ENCODE results near the gene AXIN2.
A peak's percentile ranks its signal among the peaks of the same experiment; 100 is the strongest.
"Not testable (repeated sequence)": the region's sequence is repeated elsewhere in the genome, so short reads cannot be mapped to it uniquely, and the experiment has no call there.

Gene AXIN2

GRCh38 chr17:65533056-65533745 lies 28.2 kb downstream of the AXIN2 start:
- no peak overlapping the region for H3K4me3 ChIP-seq (ENCODE audit: low read length)
- no peaks in the 10 kb centered on the region for H3K27me3 ChIP-seq (ENCODE audit: insufficient read depth, low read length)
- H3K9ac ChIP-seq (ENCODE audit: low read depth, low read length), result no peak overlapping the region
- H3K9me3 ChIP-seq (ENCODE audit: insufficient read depth, low read depth, low read length), result no peaks in the 10 kb centered on the region
- peaks cover 23% of the 10 kb centered on the region for H3K4me1 ChIP-seq (ENCODE audit: insufficient read depth, low read length)
- 82% methylated on average over 13 of the region's 13 CpGs for WGBS
- no peak overlapping the region for H3K27ac ChIP-seq (ENCODE audit: low read depth, low read length)
- peaks cover 91% of the 10 kb centered on the region for H3K36me3 ChIP-seq (ENCODE audit: insufficient read depth, low read length)

GRCh38 chr17:65532101-65532890 lies 29.2 kb downstream of the AXIN2 start:
- Histone ChIP-seq H3K9ac (ENCODE audit: low read depth, low read length) (no peak overlapping the region), H3K4me1 (ENCODE audit: insufficient read depth, low read length) (peaks cover 23% of the 10 kb centered on the region), H3K36me3 (ENCODE audit: insufficient read depth, low read length) (peaks cover 85% of the 10 kb centered on the region), H3K27me3 (ENCODE audit: insufficient read depth, low read length) (no peaks in the 10 kb centered on the region), H3K9me3 (ENCODE audit: insufficient read depth, low read depth, low read length) (no peaks in the 10 kb centered on the region), H3K4me3 (ENCODE audit: low read length) (no peak overlapping the region), H3K27ac (ENCODE audit: low read depth, low read length) (peak overlapping the region; percentile 77; the same call in 1 of the 2 replicates)
- WGBS, result 83% methylated on average over 9 of the region's 9 CpGs

GRCh38 chr17:65531256-65532100 lies 30.0 kb downstream of the AXIN2 start:
- Histone ChIP-seq H3K9me3 (ENCODE audit: insufficient read depth, low read depth, low read length) (no peaks in the 10 kb centered on the region), H3K9ac (ENCODE audit: low read depth, low read length) (peak overlapping the region; percentile 49; the same call in 1 of the 2 replicates), H3K27me3 (ENCODE audit: insufficient read depth, low read length) (no peaks in the 10 kb centered on the region), H3K4me3 (ENCODE audit: low read length) (0 out of 2 replicates have a peak overlapping the region, but pooled peaks have one; percentile 2), H3K36me3 (ENCODE audit: insufficient read depth, low read length) (peaks cover 77% of the 10 kb centered on the region), H3K27ac (ENCODE audit: low read depth, low read length) (peak overlapping the region; percentile 77), H3K4me1 (ENCODE audit: insufficient read depth, low read length) (peaks cover 23% of the 10 kb centered on the region)
- 31% methylated on average over 15 of the region's 16 CpGs for WGBS

- H3K27ac ChIP-seq (ENCODE audit: low read depth, low read length), result peak overlapping the region; percentile 77
- peaks cover 69% of the 10 kb centered on the region for H3K36me3 ChIP-seq (ENCODE audit: insufficient read depth, low read length)
- H3K9ac ChIP-seq (ENCODE audit: low read depth, low read length), result peak overlapping the region; percentile 49; the same call in 1 of the 2 replicates
- no peaks in the 10 kb centered on the region for H3K9me3 ChIP-seq (ENCODE audit: insufficient read depth, low read depth, low read length)
- no peaks in the 10 kb centered on the region for H3K27me3 ChIP-seq (ENCODE audit: insufficient read depth, low read length)
- H3K4me1 ChIP-seq (ENCODE audit: insufficient read depth, low read length), result peaks cover 23% of the 10 kb centered on the region
- 76% methylated on average over 10 of the region's 10 CpGs for WGBS
- no peak overlapping the region for H3K4me3 ChIP-seq (ENCODE audit: low read length)
Measured at GRCh38 chr17:65530523-65531255, 30.8 kb downstream of the AXIN2 start.

- H3K9me3 ChIP-seq (ENCODE audit: insufficient read depth, low read depth, low read length), result no peaks in the 10 kb centered on the region
- no peak overlapping the region for H3K4me3 ChIP-seq (ENCODE audit: low read length)
- H3K36me3 ChIP-seq (ENCODE audit: insufficient read depth, low read length), result peaks cover 61% of the 10 kb centered on the region
- peak overlapping the region; percentile 27; the same call in 1 of the 2 replicates for H3K27ac ChIP-seq (ENCODE audit: low read depth, low read length)
- H3K9ac ChIP-seq (ENCODE audit: low read depth, low read length), result no peak overlapping the region
- H3K27me3 ChIP-seq (ENCODE audit: insufficient read depth, low read length), result no peaks in the 10 kb centered on the region
- 95% methylated on average over 17 of the region's 17 CpGs for WGBS
- peaks cover 23% of the 10 kb centered on the region for H3K4me1 ChIP-seq (ENCODE audit: insufficient read depth, low read length)
Measured at GRCh38 chr17:65529761-65530522, 31.5 kb downstream of the AXIN2 start.

GRCh38 chr17:65529040-65529633 lies 32.3 kb downstream of the AXIN2 start:
- Histone ChIP-seq H3K9me3 (ENCODE audit: insufficient read depth, low read depth, low read length) (no peaks in the 10 kb centered on the region), H3K9ac (ENCODE audit: low read depth, low read length) (no peak overlapping the region), H3K27me3 (ENCODE audit: insufficient read depth, low read length) (no peaks in the 10 kb centered on the region), H3K36me3 (ENCODE audit: insufficient read depth, low read length) (peaks cover 54% of the 10 kb centered on the region), H3K4me3 (ENCODE audit: low read length) (no peak overlapping the region), H3K4me1 (ENCODE audit: insufficient read depth, low read length) (peaks cover 23% of the 10 kb centered on the region), H3K27ac (ENCODE audit: low read depth, low read length) (no peak overlapping the region)
- 94% methylated on average over 7 of the region's 7 CpGs for WGBS

GRCh38 chr17:65527857-65528591 lies 33.4 kb downstream of the AXIN2 start:
- WGBS, result 93% methylated on average over 15 of the region's 16 CpGs
- Histone ChIP-seq H3K27me3 (ENCODE audit: insufficient read depth, low read length) (no peaks in the 10 kb centered on the region), H3K9me3 (ENCODE audit: insufficient read depth, low read depth, low read length) (no peaks in the 10 kb centered on the region), H3K27ac (ENCODE audit: low read depth, low read length) (no peak overlapping the region), H3K36me3 (ENCODE audit: insufficient read depth, low read length) (peaks cover 43% of the 10 kb centered on the region), H3K9ac (ENCODE audit: low read depth, low read length) (no peak overlapping the region), H3K4me1 (ENCODE audit: insufficient read depth, low read length) (peaks cover 27% of the 10 kb centered on the region), H3K4me3 (ENCODE audit: low read length) (no peak overlapping the region)

- Histone ChIP-seq H3K4me1 (ENCODE audit: insufficient read depth, low read length) (peaks cover 27% of the 10 kb centered on the region), H3K4me3 (ENCODE audit: low read length) (no peak overlapping the region), H3K27me3 (ENCODE audit: insufficient read depth, low read length) (no peaks in the 10 kb centered on the region), H3K27ac (ENCODE audit: low read depth, low read length) (no peak overlapping the region), H3K9ac (ENCODE audit: low read depth, low read length) (no peak overlapping the region), H3K36me3 (ENCODE audit: insufficient read depth, low read length) (peaks cover 37% of the 10 kb centered on the region), H3K9me3 (ENCODE audit: insufficient read depth, low read depth, low read length) (no peaks in the 10 kb centered on the region)
- WGBS, result 94% methylated on average over 8 of the region's 8 CpGs
Measured at GRCh38 chr17:65527381-65527780, 34.1 kb downstream of the AXIN2 start.

- H3K27me3 ChIP-seq (ENCODE audit: insufficient read depth, low read length); H3K9ac ChIP-seq (ENCODE audit: low read depth, low read length); H3K27ac ChIP-seq (ENCODE audit: low read depth, low read length); H3K4me3 ChIP-seq (ENCODE audit: low read length); H3K9me3 ChIP-seq (ENCODE audit: insufficient read depth, low read depth, low read length): not testable (repeated sequence)
- 98% methylated on average over 7 of the region's 7 CpGs for WGBS
- peaks cover 22% of the 10 kb centered on the region for H3K4me1 ChIP-seq (ENCODE audit: insufficient read depth, low read length)
- peaks cover 31% of the 10 kb centered on the region for H3K36me3 ChIP-seq (ENCODE audit: insufficient read depth, low read length)
Measured at GRCh38 chr17:65526854-65527253, 34.6 kb downstream of the AXIN2 start.

Data from HUES64 (cell line).